GM18873 (cell line): Measurements from ENCODE around the gene RNF167.
A peak's percentile ranks its signal among the peaks of the same experiment; 100 is the strongest.

ENCODE experiments used
- ATAC-seq: cut with Tn5 transposase; IDR thresholded peaks from one replicate; pipeline ENCODE4 v1.9.1; 2021; ENCODE audit warnings: mild to moderate bottlenecking, moderate library complexity, moderate number of reproducible peaks; ENCODE audit not compliant: unreplicated experiment, low FRiP score

Gene RNF167

DNA sequence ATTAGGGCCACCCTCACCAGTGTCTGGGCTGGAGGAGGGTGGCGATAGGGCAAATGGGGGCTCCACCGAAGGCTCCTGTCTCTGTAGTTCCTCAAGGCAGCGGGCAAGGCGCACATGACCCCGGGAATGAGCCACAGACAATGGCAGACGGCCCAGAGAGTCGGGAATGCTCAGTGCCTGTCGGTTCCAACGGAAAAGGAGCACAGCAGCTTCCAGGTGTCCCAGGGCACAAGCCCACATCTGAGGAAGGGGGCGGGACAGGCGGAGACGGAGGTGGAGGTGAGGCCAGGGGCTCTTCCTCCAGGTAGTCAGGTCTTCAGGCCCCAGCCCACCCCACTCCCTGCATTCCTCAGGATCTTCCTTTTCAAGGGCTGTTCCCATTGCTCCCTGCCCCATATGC lies 32.7 kb downstream of the RNF167 start:
- ATAC-seq = no peak

GRCh38 chr17:4973256-4974114 lies 33.4 kb downstream of the RNF167 start:
- no peak for ATAC-seq

DNA sequence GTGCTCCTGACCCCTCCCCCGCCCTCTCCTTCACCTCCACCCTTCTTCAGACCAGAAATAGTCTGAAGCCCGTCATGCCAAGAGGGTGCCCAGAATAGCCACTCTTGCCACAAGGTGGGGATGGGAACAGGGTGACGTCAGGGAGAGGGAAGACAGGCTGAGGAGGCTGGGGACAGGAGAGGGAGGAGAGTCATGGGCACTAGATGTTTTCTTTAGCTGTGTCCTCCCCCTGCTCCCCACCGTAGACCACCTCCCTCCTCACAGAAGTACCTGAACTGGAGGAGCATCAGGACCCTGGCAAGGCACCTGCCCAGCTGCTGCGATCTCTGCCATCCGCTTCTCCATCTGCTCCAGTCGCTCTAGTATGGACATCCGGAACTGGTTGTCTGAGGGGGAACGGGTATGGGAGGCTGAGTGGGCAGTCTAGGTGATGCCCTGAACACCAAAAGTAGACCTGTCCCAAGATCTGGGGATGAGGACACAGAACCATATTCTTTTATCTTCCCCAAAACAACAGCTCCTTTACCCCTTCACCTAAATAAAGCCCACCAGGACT lies 34.1 kb downstream of the RNF167 start:
- no peak for ATAC-seq

GRCh38 chr17:4978726-4979125 lies 38.7 kb downstream of the RNF167 start:
- no peak for ATAC-seq

DNA sequence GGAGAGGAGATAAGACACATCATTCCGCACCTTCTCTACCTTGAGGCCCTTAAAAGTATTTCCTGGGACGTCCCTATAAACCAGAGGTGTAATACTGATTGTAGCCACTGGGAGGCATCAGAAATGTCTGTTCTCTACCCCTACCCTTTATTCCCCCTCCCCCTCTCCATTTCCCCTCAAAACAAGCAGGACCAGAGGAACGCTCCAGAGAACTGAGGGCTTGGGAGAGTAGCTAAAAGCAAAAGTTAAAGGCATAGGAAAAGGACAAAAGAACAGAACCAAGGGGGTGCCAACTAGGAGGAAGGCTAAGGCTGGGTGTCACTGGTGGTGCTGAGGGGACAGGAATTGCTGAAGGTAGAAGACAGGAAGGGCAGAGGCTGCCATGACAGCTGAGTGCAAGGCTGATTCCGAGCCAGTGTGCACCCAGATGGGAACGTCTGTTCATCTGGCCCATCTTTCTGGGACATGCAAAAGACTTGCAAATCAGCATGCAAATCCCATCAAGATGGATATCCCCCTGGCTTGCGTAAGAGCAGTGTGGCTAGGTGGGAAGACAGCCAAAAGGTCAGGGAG lies 40.7 kb downstream of the RNF167 start:
- ATAC-seq = no peak

GRCh38 chr17:4982305-4982704 lies 42.2 kb downstream of the RNF167 start:
- ATAC-seq = no peak

DNA sequence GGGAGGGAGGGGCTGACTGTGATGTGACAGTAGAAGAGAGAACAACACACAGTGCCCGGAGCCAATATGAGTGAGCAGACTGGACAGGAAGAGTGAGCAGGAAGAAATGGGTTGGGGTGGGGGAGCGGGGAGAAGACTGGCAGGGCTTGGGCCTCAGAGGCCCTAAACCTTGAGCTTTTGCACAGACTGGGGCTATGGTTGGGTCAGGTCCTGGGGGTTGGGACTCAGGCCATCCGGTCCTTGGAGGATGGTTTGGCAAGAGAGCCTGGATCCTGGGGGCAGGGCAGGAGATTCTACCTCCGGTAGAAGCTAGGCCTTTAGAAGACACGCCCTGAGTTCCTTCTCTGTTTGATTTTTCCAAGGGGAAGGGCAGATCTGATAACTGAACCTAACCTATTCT lies 46.3 kb downstream of the RNF167 start:
- no peak for ATAC-seq

GRCh38 chr17:4986951-4987766 lies 47.1 kb downstream of the RNF167 start, which contains the start of gene CAMTA2:
CAMTA2 (minus strand) TSS chr17:4987675; CDS start chr17:4986222, 1,453 bp downstream.
- ATAC-seq = peak; percentile 54

DNA sequence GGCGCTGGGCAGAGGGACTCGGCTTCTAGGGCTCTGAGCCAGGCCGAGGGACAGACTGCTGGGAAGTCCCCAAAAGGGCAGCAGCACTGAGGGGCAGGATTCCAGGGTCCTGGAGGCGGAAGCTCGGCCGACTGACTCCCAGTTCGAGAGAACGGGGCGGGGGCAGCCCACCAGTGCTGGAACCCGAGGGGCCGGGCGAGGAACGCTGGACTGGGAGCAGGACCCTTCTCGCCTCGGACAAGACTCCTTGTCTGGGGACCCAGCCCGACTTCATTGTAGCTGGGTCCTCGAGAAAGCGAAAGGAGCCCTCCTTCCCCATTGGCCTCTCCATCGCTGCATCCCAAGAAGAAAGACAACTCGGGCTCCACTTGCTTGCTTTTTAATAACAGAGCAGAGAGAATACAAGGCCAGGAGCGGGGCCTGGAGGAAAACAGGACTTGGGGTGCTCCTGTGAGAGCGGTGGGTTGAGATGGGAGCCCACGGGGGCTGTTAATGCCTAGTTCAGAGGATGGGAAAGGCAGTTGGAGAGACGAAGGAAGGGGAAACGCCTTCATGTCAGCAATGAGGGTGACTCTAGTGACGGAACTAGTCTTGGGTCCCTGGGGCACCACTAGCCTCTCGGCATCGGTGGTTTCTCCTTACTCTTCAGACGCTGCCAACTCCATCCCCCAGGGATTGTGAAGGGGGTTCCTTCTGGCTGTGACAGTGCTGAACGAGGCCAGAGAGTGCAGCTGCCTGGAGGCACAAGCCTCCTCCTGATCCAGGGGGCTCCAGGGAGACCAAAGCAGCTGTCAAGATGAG lies 47.9 kb downstream of the RNF167 start:
- no peak for ATAC-seq

GRCh38 chr17:4994081-4994595 lies 54.1 kb downstream of the RNF167 start:
- no peak for ATAC-seq
